NCI-H69 (cell line): ENCODE data around the gene CITED2.

Experiments
- DNase-seq: peaks from one replicate; lab custom pipeline; 2025; lab: John Stamatoyannopoulos, UW

The CITED2 gene

GRCh38 chr6:139381216-139381865, 6.9 kb upstream of the CITED2 start:
- no peak for DNase-seq

DNA sequence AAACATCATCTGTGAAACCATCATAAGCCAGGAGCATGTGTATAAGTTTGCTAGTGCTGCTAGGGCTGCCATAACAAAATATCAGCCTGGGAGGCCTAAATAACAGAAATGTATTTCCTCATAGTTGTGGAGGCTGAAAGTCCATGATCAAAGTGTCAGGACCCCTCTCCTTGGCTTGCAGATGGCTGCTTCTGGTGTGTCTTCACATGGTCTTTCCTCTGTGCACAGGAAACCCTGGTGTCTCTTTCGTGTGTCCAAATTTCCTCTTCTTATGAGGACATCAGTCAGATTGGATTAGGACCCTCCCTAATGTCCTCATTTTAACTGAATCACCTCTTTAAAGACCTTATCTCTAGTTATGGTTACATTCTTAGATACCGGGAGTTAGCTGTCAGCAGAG, 6.2 kb upstream of the CITED2 start:
- no peak for DNase-seq

GRCh38 chr6:139380168-139380567, 5.7 kb upstream of the CITED2 start:
- DNase-seq, result no peak

DNA sequence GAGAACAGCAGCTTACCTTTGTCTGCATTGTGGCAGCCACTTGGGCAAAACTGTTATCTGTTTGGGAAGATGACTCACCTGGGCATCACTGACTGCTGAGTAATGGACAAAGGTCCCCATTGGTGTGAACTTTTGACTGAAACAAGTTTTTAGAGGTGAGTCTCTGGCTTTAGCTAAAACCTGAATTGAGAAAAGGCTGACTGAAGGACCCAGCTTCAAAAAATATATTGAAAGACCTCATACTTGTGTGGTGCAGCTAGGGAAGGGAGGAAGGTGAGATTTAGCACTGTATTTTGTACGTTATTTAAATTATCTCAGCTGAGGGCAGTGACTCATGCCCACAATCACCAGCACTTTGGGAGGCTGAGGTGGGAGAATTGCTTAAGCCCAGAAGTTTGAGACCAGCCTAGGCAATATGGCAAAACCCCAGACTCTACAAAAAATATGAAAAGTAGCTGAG, 4.5 kb upstream of the CITED2 start:
- no peak for DNase-seq

GRCh38 chr6:139378226-139378625, 3.8 kb upstream of the CITED2 start:
- no peak for DNase-seq

GRCh38 chr6:139376604-139377218, 2.3 kb upstream of the CITED2 start:
- DNase-seq, result peak; percentile 37

DNA sequence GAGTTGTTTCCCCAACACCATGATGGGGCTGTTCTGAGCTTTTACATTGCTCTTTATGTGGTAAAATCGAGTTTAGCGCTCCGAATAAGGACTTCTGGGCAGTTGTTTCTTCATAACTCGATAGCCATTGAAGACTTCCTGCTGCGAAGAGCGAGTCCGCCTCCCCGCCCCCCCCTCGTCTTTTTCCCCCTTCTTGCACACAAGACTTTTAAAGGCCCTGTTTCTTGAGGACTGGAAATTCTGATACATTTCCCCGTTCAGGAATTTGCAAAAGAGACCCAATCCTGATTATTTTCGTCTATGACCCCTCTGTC, 1.5 kb upstream of the CITED2 start:
- DNase-seq, result no peak

- DNase-seq, result peak; percentile 99
Measured at GRCh38 chr6:139375226-139376016, 973 bp upstream of the CITED2 start.

DNA sequence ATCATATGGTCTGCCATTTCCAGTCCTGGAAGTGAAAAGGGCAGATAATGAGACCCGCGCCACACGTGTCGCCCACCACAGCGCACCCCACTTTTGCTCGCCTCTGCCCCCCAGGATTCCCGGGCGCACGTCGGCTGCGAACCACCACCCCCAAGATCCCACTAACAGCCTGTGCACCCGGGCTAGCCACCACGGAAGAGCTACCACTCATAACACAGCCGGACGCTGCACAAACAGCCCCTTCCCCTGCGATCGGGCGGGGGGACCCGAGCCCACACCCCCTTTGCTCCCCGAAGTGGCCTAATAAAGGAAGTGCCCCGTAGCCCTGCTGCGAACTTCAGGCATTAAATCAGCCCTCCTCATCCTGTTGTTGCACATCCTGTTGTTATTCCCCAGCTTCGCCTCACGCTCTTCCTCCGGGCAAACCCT, 506 bp downstream of the CITED2 start:
- DNase-seq, result no peak

DNA sequence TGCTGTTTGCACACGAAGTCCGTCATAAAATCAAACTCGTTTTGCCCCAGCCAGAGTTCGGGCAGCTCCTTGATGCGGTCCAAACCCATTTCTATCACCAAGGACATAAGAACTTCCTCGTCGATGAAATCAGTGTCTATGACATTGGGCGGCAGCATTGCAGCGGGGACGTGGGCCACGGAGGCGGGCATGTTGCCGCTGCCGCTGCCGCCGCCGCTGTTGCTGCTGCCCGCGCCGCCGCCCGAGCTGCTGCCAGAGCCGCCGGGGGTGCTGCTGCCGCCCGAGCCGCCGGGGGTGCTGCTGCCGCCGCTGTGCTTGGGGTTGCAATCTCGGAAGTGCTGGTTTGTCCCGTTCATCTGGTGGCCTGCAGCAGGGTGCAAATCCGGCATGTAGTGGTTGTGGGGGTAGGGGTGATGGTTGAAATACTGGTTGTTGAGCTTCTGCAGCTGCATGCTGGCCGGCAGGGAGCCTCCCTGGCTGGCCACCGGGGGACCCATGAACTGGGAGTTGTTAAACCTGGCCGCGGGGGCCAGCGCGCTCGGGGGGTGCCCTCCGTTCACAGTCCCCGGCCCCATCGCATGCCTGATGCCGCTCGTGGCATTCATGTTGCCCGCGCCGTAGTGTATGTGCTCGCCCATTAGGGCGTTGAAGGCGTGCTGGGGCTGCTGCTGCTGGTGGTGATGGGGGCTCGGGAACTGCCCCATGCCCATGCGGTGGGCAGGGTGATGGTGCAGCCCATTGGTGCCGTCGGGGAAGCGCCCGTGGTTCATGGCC, 1.1 kb downstream of the CITED2 start:
- DNase-seq, result peak; percentile 85

- no peak for DNase-seq
Measured at GRCh38 chr6:139372326-139373153, 1.9 kb downstream of the CITED2 start.

- DNase-seq, result peak; percentile 26
Measured at GRCh38 chr6:139371421-139372203, 2.8 kb downstream of the CITED2 start.

DNA sequence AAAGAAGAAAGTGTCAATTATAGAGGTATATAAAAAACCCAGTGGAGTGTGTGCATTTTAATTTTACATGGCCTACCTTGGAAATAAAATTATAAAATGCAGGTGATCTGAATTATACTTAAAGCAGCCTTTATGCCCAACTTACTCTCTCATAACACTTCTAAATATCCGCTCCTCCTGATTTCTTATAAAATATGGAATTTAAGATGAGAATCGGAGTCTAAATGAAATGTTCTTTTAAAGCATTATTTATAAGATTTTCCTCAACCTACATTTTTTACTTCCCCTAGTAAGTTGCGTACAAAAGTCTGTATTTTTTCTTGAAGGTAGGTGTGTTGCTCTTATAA, 3.5 kb downstream of the CITED2 start:
- no peak for DNase-seq

DNA sequence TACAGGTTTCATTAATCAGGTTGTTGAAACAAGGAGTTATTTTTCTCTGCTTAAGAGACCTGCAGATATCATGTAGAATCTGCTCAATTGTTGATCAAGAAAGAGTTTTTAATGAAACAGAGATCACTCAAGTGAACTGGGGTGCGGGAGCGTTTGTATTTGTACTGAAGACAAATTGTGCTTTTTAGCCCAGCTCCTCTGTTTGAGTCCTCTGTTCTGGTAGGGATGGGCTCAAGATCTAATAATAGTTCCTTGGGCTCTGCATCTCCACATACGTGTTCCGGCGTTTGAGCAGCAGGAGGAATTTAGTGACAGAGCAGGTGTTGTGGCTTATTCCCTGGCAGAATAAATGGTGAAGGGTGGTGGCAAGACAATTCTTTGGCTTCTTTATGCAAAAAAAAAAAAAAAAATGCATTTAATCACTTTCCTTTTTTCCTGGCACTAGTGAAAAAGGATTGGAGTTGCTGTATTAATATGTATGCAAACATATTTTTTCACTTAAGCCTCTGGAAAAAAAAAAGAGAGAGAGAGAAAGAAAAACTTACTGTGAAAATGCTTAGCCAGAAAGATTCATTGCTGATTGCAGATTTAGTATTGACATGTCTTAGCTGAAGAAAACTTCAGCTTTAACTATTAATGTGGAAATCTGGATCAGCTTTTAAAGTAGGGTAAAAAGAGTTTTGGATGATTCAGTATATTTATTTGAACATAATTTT, 4.0 kb downstream of the CITED2 start:
- DNase-seq, result peak; percentile 70

GRCh38 chr6:139369568-139370282, 4.7 kb downstream of the CITED2 start:
- DNase-seq, result peak; percentile 82

GRCh38 chr6:139369068-139369467, 5.4 kb downstream of the CITED2 start:
- DNase-seq, result peak; percentile 28

DNA sequence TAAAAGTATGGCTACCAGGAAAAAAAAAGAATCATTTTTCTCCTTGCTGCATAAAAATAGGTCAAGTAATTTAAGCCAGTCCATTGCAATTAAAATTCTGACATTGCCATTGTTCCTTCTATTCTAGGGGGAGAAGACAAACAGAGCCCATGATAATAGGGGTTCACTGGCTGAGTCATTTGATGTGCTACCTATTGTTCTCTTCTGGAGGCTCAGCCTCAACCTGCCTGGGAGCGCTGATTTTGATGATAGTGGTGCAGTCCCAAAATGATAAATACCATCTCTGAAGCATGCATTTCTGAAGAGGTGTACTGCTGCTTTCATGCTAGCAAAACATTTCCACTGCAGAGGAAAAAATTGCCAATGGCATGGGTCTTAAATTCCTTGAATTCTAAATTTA, 5.8 kb downstream of the CITED2 start:
- DNase-seq, result peak; percentile 62

GRCh38 chr6:139367810-139368351, 6.6 kb downstream of the CITED2 start:
- peak; percentile 31 for DNase-seq

- DNase-seq, result peak; percentile 39
Measured at GRCh38 chr6:139364982-139365379, 9.5 kb downstream of the CITED2 start.
